Stomach smooth muscle (tissue), 2 donors: ENCODE results near the gene ZDHHC13.
A peak's percentile ranks its signal among the peaks of the same experiment; 100 is the strongest.

Experiments
- H3K27ac ChIP-seq: one replicate; pipeline ENCODE4 v1.7.0; 2013; ENCODE audit warnings: mild to moderate bottlenecking, low read length, inconsistent platforms
- H3K27me3 ChIP-seq, 2 donors: one replicate each; pipeline ENCODE4 v1.7.0; 2013; ENCODE audit warnings: low read length in 2 of 2; ENCODE audit not compliant: insufficient read depth in 2 of 2, control insufficient read depth in 1 of 2
- H3K36me3 ChIP-seq, 2 donors: one replicate each; pipeline ENCODE4 v1.7.0; 2013; ENCODE audit warnings: low read length in 2 of 2; ENCODE audit not compliant: control insufficient read depth in 2 of 2, insufficient read depth in 2 of 2
- H3K4me1 ChIP-seq: one replicate; pipeline ENCODE4 v1.7.0; 2013; ENCODE audit warnings: low read length; ENCODE audit not compliant: control insufficient read depth, insufficient read depth
- H3K4me3 ChIP-seq, 2 donors: one replicate each; pipeline ENCODE4 v1.7.0; 2013; ENCODE audit warnings: low read length in 2 of 2
- H3K9ac ChIP-seq, 2 donors: one replicate each; pipeline ENCODE4 v1.7.0; 2013; ENCODE audit warnings: low read length in 2 of 2, mild to moderate bottlenecking in 1 of 2
- H3K9me3 ChIP-seq, 2 donors: one replicate each; pipeline ENCODE4 v1.7.0; 2013; ENCODE audit warnings: low read length in 2 of 2; ENCODE audit not compliant: control insufficient read depth in 2 of 2
- donor health status: healthy.
- donor health status: Pancreatic carcinoma.

The ZDHHC13 gene, protein sequence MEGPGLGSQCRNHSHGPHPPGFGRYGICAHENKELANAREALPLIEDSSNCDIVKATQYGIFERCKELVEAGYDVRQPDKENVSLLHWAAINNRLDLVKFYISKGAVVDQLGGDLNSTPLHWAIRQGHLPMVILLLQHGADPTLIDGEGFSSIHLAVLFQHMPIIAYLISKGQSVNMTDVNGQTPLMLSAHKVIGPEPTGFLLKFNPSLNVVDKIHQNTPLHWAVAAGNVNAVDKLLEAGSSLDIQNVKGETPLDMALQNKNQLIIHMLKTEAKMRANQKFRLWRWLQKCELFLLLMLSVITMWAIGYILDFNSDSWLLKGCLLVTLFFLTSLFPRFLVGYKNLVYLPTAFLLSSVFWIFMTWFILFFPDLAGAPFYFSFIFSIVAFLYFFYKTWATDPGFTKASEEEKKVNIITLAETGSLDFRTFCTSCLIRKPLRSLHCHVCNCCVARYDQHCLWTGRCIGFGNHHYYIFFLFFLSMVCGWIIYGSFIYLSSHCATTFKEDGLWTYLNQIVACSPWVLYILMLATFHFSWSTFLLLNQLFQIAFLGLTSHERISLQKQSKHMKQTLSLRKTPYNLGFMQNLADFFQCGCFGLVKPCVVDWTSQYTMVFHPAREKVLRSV

GRCh38 chr11:19116971-19117759 lies at the start of gene ZDHHC13:
Gene ZDHHC13, plus strand, starts transcription at chr11:19117168. Its CDS starts 82 bp downstream, at chr11:19117250.
- Histone ChIP-seq H3K36me3 (no peaks in the 10 kb centered on the region), H3K9ac (peak within 1 kb of the TSS; percentile 22 to 55), H3K4me1 (no peaks in the 10 kb centered on the region), H3K4me3 (peak within 1 kb of the TSS; percentile 50 to 75), H3K9me3 (no peaks in the 10 kb centered on the region), H3K27me3 (peaks cover 8 to 15% of the 10 kb centered on the region in 2 donors), H3K27ac (no peak within 1 kb of the TSS)

DNA sequence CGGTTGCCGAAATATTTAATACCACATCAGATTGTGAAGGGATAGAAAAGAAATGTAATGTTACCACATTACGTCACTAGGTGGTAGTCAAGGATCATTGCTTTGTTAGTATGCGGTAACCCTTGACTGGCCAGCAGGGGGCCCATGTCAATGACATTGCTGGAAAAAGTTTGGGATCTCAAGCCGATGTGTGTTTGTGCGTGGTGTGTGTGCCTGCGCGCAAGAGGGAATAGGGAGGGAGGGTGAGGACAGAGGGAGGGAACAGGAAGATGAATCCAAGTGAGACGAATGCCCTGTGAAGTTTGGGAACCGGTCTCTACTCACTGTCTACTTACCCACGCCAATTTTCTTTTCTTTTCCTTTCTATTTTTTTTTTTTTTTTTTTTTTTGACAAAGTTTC lies 45.7 kb upstream of the ZDHHC13 start:
- Histone ChIP-seq H3K27me3 (no peaks in the 10 kb centered on the region), H3K36me3 (no peaks in the 10 kb centered on the region), H3K4me1 (peaks cover 5% of the 10 kb centered on the region), H3K27ac (no peak overlapping the region), H3K9ac (no peak overlapping the region), H3K9me3 (no peaks in the 10 kb centered on the region), H3K4me3 (peak overlapping the region in 1 of 2 donors; percentile 52)

DNA sequence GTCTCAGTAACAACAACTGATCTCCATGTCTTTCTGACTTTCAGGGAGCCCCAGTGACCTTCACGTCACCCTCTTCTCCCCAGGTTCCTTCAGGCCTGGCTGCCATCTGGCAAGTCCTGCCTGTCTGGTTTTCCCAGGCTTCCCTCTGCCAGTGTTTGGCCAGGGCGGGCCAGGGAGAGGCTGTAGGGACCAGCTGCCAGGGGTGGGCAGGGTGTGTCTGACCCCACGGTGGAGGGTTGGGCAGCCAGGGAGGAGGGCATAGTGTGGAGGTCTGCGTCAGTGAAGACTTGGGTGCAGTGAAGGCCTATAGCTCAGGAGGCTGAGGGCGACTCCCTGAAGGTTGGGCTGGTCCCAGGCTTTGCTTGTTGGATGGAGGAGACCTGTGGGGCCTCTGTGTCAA lies 44.5 kb upstream of the ZDHHC13 start:
- H3K9me3 ChIP-seq = no peaks in the 10 kb centered on the region
- no peak overlapping the region for H3K9ac ChIP-seq
- H3K4me1 ChIP-seq = peaks cover 5% of the 10 kb centered on the region
- no peaks in the 10 kb centered on the region for H3K27me3 ChIP-seq
- H3K27ac ChIP-seq = no peak overlapping the region
- no peak overlapping the region for H3K4me3 ChIP-seq
- H3K36me3 ChIP-seq = no peaks in the 10 kb centered on the region

GRCh38 chr11:19073454-19074415 lies 43.2 kb upstream of the ZDHHC13 start:
- no peaks in the 10 kb centered on the region for H3K27me3 ChIP-seq
- no peaks in the 10 kb centered on the region for H3K36me3 ChIP-seq
- no peaks in the 10 kb centered on the region for H3K9me3 ChIP-seq
- no peak overlapping the region for H3K4me3 ChIP-seq
- peaks cover 5% of the 10 kb centered on the region for H3K4me1 ChIP-seq
- no peak overlapping the region for H3K9ac ChIP-seq
- H3K27ac ChIP-seq = no peak overlapping the region

DNA sequence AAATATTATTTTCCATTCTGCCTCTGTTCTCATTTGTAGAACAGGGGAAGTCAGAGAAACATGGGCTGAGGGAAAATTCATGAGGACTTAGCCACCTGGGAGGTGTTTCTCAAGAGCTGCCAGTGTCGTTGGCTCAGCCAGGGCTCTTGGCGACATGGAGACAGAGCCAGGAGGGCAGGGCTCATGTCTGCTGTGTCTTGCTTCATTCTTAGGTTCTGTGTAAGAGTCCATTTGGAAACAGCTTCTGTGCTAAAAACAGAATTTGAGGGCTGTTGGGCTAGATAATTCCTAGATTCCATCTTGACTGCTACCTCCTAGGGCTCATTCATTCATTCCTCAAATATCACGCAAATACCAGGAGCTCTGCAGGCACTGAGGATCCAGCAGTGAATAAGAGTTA lies 41.3 kb upstream of the ZDHHC13 start:
- H3K9me3 ChIP-seq = no peaks in the 10 kb centered on the region

GRCh38 chr11:19076744-19077589 lies 40.0 kb upstream of the ZDHHC13 start:
- Histone ChIP-seq H3K9ac (no peak overlapping the region), H3K4me3 (peak overlapping the region in 1 of 2 donors; percentile 8), H3K9me3 (no peaks in the 10 kb centered on the region), H3K27me3 (no peaks in the 10 kb centered on the region), H3K4me1 (peaks cover 3% of the 10 kb centered on the region), H3K36me3 (no peaks in the 10 kb centered on the region), H3K27ac (no peak overlapping the region)

More for the DNA sequence above, 41.3 kb upstream of the ZDHHC13 start:
- Histone ChIP-seq H3K36me3 (no peaks in the 10 kb centered on the region), H3K27ac (no peak overlapping the region), H3K9ac (no peak overlapping the region), H3K27me3 (no peaks in the 10 kb centered on the region), H3K4me1 (peaks cover 8% of the 10 kb centered on the region), H3K4me3 (no peak overlapping the region)

DNA sequence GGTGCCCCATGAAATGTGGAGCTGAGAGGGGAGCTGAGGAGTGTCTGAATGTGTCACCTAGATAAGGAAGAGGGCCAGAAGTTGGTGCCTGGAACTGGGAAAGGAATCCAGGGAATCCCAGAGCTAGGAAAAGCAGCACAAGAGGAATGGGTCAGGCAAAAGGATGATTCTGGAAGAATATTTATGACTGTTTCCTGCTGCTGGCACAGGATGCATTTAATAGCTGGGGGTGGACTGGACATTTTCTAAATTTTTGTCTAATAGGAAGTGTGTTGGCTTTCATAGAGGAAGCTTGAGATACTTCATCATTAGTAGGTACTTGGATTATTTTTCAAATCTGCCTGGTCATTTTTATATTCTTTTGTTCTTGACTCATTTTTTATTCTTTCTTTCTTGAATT lies 39.0 kb upstream of the ZDHHC13 start:
- no peak overlapping the region for H3K4me3 ChIP-seq
- no peaks in the 10 kb centered on the region for H3K36me3 ChIP-seq
- no peaks in the 10 kb centered on the region for H3K9me3 ChIP-seq
- H3K9ac ChIP-seq = no peak overlapping the region
- H3K4me1 ChIP-seq = peaks cover 3% of the 10 kb centered on the region
- H3K27ac ChIP-seq = no peak overlapping the region
- no peaks in the 10 kb centered on the region for H3K27me3 ChIP-seq

DNA sequence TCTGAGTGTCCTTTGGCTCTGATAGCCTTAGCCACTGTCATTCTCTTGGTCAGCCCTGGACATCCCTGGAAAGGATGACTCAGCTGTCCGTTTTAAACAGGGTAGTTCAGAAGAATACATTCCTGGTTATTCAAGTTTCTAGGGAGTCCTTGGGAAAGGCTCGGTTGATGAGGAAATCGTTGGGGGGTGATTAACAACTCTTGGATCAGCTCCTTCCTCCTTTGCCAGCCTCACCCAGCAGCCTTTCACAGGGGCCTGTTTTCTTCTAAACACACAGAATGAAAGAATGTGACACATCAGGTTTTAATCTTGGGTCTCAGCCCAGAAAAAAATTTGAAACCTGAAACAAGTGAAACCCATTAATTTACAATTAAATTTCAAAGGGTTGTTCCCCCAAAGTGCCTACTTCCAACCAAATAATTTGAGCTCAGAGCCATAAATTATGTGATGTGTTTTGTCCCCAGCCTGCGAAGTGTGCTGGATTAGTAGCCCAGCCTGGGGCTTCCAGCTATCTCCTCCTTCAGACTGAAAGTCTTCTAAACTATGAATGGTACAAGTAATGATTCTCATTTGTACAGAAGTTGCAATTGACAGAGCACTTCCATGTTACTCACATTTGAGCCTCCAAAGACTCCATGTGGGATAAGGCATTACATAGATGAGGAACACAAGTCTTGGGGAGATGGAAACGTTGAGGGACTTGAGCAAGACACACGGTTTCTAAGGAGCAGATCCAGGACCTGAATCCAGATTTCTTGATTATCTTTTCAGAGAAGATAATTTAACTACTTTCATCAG lies 37.1 kb upstream of the ZDHHC13 start:
- H3K27me3 ChIP-seq = no peaks in the 10 kb centered on the region
- no peak overlapping the region for H3K9ac ChIP-seq
- H3K27ac ChIP-seq = no peak overlapping the region
- no peaks in the 10 kb centered on the region for H3K36me3 ChIP-seq
- H3K4me3 ChIP-seq = no peak overlapping the region
- peaks cover 3% of the 10 kb centered on the region for H3K4me1 ChIP-seq
- H3K9me3 ChIP-seq = no peaks in the 10 kb centered on the region

DNA sequence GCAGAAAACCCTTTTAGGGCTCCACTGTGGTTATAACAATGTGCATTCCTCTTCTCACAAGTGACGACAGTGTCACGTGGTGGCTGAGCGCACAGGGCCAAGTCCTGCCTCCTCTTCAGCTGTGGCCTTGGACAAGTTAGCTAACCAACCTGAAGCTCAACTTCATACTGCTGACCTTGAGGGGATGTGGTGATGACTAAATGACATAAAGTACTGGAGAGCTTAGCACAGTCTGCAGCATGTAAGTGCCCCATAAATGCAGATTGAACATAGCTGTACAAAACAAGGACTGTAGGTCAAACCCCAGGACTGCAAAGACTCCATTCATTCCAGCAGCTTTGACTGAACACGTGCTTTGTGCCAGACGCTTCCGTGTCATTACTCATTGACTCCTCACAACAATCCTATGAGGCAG lies 36.4 kb upstream of the ZDHHC13 start:
- Histone ChIP-seq H3K4me1 (peaks cover 3% of the 10 kb centered on the region), H3K36me3 (no peaks in the 10 kb centered on the region), H3K4me3 (no peak overlapping the region), H3K9ac (no peak overlapping the region), H3K27ac (no peak overlapping the region), H3K9me3 (no peaks in the 10 kb centered on the region), H3K27me3 (no peaks in the 10 kb centered on the region)
